Retinal pigment epithelial cell (primary cell): ENCODE measurements around the gene ME1.
"Not testable (repeated sequence)": the region's sequence is repeated elsewhere in the genome, so short reads cannot be mapped to it uniquely, and the experiment has no call there.

ENCODE experiments used
- DNase-seq: peaks from one replicate; pipeline ENCODE4 v3.0.0-alpha.2; 2010; ENCODE audit warnings: low read depth
- H3K4me3 ChIP-seq: 2 replicates; pipeline ENCODE4 v1.5.1; 2011; ENCODE audit warnings: mild to moderate bottlenecking, low read length, control low read depth, moderate library complexity
- CTCF ChIP-seq: conservative IDR thresholded peaks from 2 replicates; pipeline ENCODE4 v1.5.1; 2011; ENCODE audit warnings: low read depth, low read length, control low read depth, inconsistent platforms

Gene ME1

GRCh38 chr6:83359638-83360037 is 71.2 kb downstream of the ME1 start:
- no peak for DNase-seq
- no peak for TF ChIP-seq CTCF

GRCh38 chr6:83354747-83355146 is 76.1 kb downstream of the ME1 start:
- H3K4me3 ChIP-seq: no peak overlapping the region
- DNase-seq: no peak
- no peak for TF ChIP-seq CTCF

More at GRCh38 chr6:83359638-83360037, 71.2 kb downstream of the ME1 start:
- H3K4me3 ChIP-seq: no peak overlapping the region

- no peak overlapping the region for H3K4me3 ChIP-seq
- DNase-seq: no peak
- TF ChIP-seq CTCF: no peak
Measured at GRCh38 chr6:83352424-83353061, 78.3 kb downstream of the ME1 start.

- DNase-seq: no peak
- TF ChIP-seq CTCF: no peak
- H3K4me3 ChIP-seq: no peak overlapping the region
Measured at GRCh38 chr6:83343121-83343520, 87.7 kb downstream of the ME1 start.

- no peak overlapping the region for H3K4me3 ChIP-seq
- no peak for TF ChIP-seq CTCF
- DNase-seq: no peak
Measured at GRCh38 chr6:83341765-83342164, 89.1 kb downstream of the ME1 start.

- DNase-seq: not testable (repeated sequence)
Measured at GRCh38 chr6:83333916-83334315, 96.9 kb downstream of the ME1 start.

GRCh38 chr6:83333500-83333899 is 97.4 kb downstream of the ME1 start:
- TF ChIP-seq CTCF: no peak
- no peak for DNase-seq
- no peak overlapping the region for H3K4me3 ChIP-seq

More at GRCh38 chr6:83333916-83334315, 96.9 kb downstream of the ME1 start:
- H3K4me3 ChIP-seq: not testable (repeated sequence)
